HS-5 (cell line): ENCODE measurements around the gene DNAI2.

Source experiments
- DNase-seq: peaks from one replicate; pipeline ENCODE4 v3.0.0-alpha.2; 2012; ENCODE audit warnings: low read depth

DNAI2 gene

GRCh38 chr17:74361230-74362068 is 87.4 kb downstream of the DNAI2 start, which contains the start of gene BTBD17:
BTBD17 (minus strand) TSS chr17:74361868; CDS start chr17:74361819, 49 bp downstream.
- DNase-seq: no peak

GRCh38 chr17:74362069-74362405 is 88.0 kb downstream of the DNAI2 start:
- DNase-seq: no peak

DNA sequence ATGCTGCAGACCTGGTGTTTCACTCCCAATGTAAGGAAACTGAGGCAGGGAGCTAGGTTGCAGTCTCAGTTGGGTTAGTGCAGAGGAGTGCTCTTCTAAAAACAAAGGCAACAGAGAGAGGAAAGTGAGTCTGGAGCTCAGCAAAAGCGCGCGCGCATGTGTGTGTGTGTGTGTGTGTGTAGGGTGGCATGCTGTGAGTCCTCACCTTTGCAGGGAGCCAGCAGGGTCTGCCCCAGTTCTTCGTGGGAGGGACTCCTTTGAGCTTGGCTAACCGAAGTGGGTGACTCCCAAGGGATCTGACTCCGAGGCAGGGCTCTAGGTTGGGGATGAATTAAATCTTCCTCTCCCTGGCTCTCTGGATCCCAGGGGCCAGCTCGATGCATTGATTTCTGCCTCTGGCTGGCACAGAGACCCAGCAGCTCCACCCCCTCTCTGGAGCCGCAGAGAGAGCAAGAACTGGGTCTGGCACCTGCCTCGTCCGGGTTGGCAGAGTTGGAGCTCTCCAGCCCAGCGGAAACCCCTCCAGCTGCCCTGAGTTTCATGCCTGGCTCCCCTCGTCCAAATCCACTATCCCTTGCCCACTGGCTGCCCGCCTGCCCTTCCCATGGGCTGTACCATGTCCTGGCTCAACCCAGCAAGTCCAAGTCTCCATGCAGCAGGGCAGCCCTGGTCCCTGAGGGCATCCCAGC is 88.9 kb downstream of the DNAI2 start:
- no peak for DNase-seq
